HEK293T (cell line): ENCODE results near the gene ANKRD63.

Experiments
- ARNT ChIP-seq: fragments of 450-650 bp; IDR thresholded peaks from 2 replicates; pipeline ENCODE4 v1.6.1; 2017; ENCODE audit warnings: mild to moderate bottlenecking
- BHLHE40 ChIP-seq: fragments of 450-650 bp; IDR thresholded peaks from 2 replicates; pipeline ENCODE4 v1.6.1; 2016; ENCODE audit warnings: mild to moderate bottlenecking, moderate library complexity, borderline replicate concordance
- FOXK2 ChIP-seq: fragments of 450-650 bp; IDR thresholded peaks from 2 replicates; pipeline ENCODE4 v1.6.1; 2016; ENCODE audit warnings: mild to moderate bottlenecking
- HDGF ChIP-seq: fragments of 450-650 bp; IDR thresholded peaks from 2 replicates; pipeline ENCODE4 v1.6.1; 2017; ENCODE audit warnings: antibody characterized with exemption, borderline replicate concordance
- TARDBP ChIP-seq: fragments of 450-650 bp; IDR thresholded peaks from 2 replicates; pipeline ENCODE4 v1.6.1; 2016

- TF ChIP-seq FOXK2 = no peak
- TF ChIP-seq BHLHE40 = no peak
- TF ChIP-seq HDGF = no peak
- no peak for TF ChIP-seq TARDBP
- TF ChIP-seq ARNT = no peak
These were observed 34.1 kb upstream of the ANKRD63 start for GRCh38 chr15:40316931-40317330.
